ENCODE data around the gene HSPB9.

Gene HSPB9

GRCh38 chr17:42122371-42123303, at the start of gene HSPB9:
Gene HSPB9 (plus strand): TSS chr17:42122804. CDS start chr17:42122851, 47 bp downstream.
- DNase-seq, result peak; percentile 73

GRCh38 chr17:42075789-42076188, 46.8 kb upstream of the HSPB9 start:
- no peak for DNase-seq

- no peak for DNase-seq
Measured at GRCh38 chr17:42076797-42077559, 45.6 kb upstream of the HSPB9 start.

- no peak for DNase-seq
Measured at GRCh38 chr17:42077755-42078154, 44.8 kb upstream of the HSPB9 start.

GRCh38 chr17:42078396-42079043, 44.1 kb upstream of the HSPB9 start:
- DNase-seq, result no peak

- DNase-seq, result no peak
Measured at GRCh38 chr17:42079541-42079940, 43.1 kb upstream of the HSPB9 start.

- DNase-seq, result no peak
Measured at GRCh38 chr17:42081516-42082129, 41.0 kb upstream of the HSPB9 start.

- DNase-seq, result no peak
Measured at GRCh38 chr17:42087042-42087701, 35.4 kb upstream of the HSPB9 start.

- peak; percentile 61 for DNase-seq
Measured at GRCh38 chr17:42087736-42088705, 34.6 kb upstream of the HSPB9 start.

- no peak for DNase-seq
Measured at GRCh38 chr17:42088736-42089135, 33.9 kb upstream of the HSPB9 start.

- no peak for DNase-seq
Measured at GRCh38 chr17:42090964-42091790, 31.4 kb upstream of the HSPB9 start.

GRCh38 chr17:42092939-42093338, 29.7 kb upstream of the HSPB9 start:
- DNase-seq, result no peak

GRCh38 chr17:42094375-42095069, 28.1 kb upstream of the HSPB9 start:
- DNase-seq, result no peak

GRCh38 chr17:42096360-42097111, 26.1 kb upstream of the HSPB9 start:
- DNase-seq, result no peak

GRCh38 chr17:42097691-42098631, 24.6 kb upstream of the HSPB9 start, which contains the start of gene ZNF385C:
Gene ZNF385C (minus strand): TSS chr17:42098473. CDS start chr17:42063056, 35,417 bp downstream.
- DNase-seq, result no peak

GRCh38 chr17:42098730-42099399, 23.7 kb upstream of the HSPB9 start:
- no peak for DNase-seq
